Kidney epithelial cell (primary cell): Measurements from ENCODE around the gene SPATA46. TPM values are rescaled to one million over a fixed set of nuclear protein-coding genes. Genes with fewer than 3 reads are reported as not detected.

Source experiments
- DNase-seq: peaks from one replicate; pipeline ENCODE4 v3.0.0-alpha.2; 2010; ENCODE audit warnings: low read depth
- H3K27me3 ChIP-seq: 2 replicates; pipeline ENCODE4 v1.6.0; 2011; ENCODE audit warnings: low read length; ENCODE audit not compliant: control insufficient read depth, insufficient read depth
- H3K36me3 ChIP-seq: 2 replicates; pipeline ENCODE4 v1.5.1; 2011; ENCODE audit warnings: low read length; ENCODE audit not compliant: control insufficient read depth, insufficient read depth
- H3K4me3 ChIP-seq: 2 replicates; pipeline ENCODE4 v1.5.1; 2011; ENCODE audit warnings: low read depth, mild to moderate bottlenecking, control low read depth, low read length
- total RNA-seq: library from RNA; depleted of rRNA; stranded (reverse); fragments of >200 nt; gene quantifications from 2 replicates; pipeline ENCODE4 v1.2.3, GENCODE V29; 2015
- TF ChIP-seq, protein P1 (sequence below): IDR thresholded peaks from 2 replicates; pipeline ENCODE4 v1.5.1; 2011; ENCODE audit warnings: mild to moderate bottlenecking, moderate library complexity, low read length, control low read depth, inconsistent platforms; ENCODE audit not compliant: insufficient read depth, poor library complexity, severe bottlenecking

SPATA46 gene
- total RNA-seq, 1 donor from 2014 or later = not detected

DNA sequence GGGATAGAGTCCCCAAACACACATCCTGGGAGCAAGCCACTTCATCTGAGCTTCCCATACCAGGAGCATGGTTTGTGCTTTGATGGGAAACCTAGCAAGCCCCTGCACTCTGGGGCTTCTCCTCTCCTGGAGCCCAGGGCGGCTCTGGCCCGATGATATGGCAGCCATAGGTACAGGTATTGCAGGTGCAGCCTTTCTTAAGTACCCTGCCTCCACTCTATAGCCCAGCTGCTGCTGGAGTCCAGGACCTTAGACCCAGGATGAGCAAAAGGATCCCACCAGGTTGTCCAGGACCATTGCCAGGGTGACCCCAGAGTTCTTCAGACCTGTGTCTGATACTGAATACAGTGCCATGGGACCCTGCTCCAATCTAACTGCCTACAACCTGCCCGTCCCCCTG lies 9.0 kb upstream of the SPATA46 start:
- TF ChIP-seq, protein P1, sequence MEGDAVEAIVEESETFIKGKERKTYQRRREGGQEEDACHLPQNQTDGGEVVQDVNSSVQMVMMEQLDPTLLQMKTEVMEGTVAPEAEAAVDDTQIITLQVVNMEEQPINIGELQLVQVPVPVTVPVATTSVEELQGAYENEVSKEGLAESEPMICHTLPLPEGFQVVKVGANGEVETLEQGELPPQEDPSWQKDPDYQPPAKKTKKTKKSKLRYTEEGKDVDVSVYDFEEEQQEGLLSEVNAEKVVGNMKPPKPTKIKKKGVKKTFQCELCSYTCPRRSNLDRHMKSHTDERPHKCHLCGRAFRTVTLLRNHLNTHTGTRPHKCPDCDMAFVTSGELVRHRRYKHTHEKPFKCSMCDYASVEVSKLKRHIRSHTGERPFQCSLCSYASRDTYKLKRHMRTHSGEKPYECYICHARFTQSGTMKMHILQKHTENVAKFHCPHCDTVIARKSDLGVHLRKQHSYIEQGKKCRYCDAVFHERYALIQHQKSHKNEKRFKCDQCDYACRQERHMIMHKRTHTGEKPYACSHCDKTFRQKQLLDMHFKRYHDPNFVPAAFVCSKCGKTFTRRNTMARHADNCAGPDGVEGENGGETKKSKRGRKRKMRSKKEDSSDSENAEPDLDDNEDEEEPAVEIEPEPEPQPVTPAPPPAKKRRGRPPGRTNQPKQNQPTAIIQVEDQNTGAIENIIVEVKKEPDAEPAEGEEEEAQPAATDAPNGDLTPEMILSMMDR = no peak
- no peaks in the 10 kb centered on the region for H3K27me3 ChIP-seq
- H3K4me3 ChIP-seq = no peak overlapping the region
- no peak for DNase-seq
- peaks cover 3% of the 10 kb centered on the region for H3K36me3 ChIP-seq

DNA sequence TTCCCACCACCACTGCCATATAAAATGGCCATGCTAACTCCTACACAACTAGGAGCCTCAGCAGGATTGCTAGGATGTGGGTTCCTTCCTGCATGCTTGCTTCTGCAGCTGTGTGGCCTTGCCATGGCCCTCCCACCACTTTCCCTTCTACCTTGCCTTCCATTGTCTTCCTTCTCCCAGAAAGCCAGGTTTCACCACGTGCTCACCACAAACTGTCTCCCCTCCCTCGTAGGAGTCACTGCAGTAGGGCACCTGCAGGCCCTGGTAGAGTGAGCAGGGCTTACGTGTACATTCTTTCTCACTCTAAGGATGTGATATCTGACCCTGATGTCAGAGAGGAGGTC lies 8.6 kb upstream of the SPATA46 start:
- no peak for DNase-seq
- H3K36me3 ChIP-seq = peaks cover 3% of the 10 kb centered on the region
- no peak overlapping the region for H3K4me3 ChIP-seq
- TF ChIP-seq, protein P1 = no peak
- H3K27me3 ChIP-seq = no peaks in the 10 kb centered on the region

DNA sequence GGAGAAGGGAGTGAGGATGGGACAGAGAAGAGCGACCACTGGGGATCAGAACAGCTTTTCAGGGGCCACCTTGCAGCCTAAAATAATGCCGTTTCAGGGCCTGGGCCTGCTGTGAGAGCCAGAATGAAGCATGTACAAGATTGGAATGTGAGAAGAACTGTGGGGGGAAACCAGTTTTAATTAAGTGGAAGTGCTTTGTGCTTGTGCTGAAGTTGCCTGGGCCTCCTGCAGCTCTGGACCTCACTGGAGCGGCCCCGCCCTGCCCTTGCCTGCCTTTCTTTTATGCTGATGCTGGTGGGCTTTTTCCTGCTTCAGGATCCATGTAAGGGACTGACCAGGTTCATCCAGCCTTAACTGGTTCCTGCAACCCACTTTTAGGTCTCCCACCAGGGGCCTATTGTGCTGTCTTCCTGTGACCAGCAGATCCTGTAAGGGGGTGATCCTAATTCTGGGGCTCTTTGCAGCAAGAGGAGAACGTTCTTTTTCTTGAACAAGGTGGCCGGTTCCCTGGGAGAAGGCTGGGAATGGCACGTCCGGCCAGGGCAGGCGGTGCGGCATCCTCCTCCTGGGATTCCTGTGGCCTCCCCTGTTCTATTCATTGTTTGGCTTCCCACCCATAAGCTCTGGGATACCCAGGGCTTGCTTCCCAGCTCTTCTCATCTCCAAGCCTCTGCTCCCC lies 8.1 kb upstream of the SPATA46 start:
- no peak overlapping the region for H3K4me3 ChIP-seq
- H3K27me3 ChIP-seq = no peaks in the 10 kb centered on the region
- TF ChIP-seq, protein P1 = no peak
- H3K36me3 ChIP-seq = peaks cover 3% of the 10 kb centered on the region
- DNase-seq = no peak

DNA sequence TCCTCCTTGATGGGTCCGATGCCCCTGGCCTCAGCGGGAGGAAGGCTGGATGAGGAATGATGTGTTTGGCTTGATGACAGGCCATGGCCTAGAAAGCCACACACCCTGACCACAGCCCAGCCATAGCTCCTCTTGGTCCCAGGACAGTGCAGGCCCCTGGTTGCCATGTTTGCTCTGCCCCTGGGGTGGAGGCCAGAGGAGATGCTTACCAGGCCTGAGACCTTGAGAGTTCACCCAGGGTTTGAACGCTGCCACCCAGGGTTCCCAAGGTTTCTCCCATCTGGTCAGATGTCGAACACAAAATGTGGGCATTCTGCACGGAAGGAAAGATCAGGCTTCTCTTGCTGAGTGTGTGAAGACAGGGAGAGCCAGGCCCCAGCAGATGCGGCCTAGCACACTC lies 7.5 kb upstream of the SPATA46 start:
- Histone ChIP-seq H3K36me3 (peaks cover 3% of the 10 kb centered on the region), H3K4me3 (no peak overlapping the region), H3K27me3 (no peaks in the 10 kb centered on the region)
- TF ChIP-seq, protein P1 = no peak
- no peak for DNase-seq

DNA sequence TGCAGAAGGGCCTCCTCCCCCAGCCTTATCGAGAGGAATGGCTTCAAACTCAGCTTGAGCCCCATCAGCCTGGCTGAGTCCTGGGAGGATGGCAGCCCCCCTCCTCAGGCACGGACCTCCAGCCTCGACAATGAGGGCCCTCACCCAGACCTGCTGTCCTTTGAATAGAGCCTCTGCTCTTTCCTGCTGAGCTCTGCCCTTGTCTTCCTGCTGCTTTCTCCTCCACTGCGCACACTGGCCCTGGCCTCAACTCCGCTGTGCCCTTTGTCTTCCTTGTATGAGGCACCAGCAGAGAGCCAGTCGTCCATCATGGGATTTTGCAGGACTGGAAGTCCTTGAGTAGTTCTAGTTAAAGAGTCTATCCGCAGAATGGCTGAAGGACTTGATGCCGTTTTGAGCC lies 6.9 kb upstream of the SPATA46 start:
- no peaks in the 10 kb centered on the region for H3K27me3 ChIP-seq
- TF ChIP-seq, protein P1 = no peak
- DNase-seq = no peak
- peaks cover 3% of the 10 kb centered on the region for H3K36me3 ChIP-seq
- H3K4me3 ChIP-seq = no peak overlapping the region

DNA sequence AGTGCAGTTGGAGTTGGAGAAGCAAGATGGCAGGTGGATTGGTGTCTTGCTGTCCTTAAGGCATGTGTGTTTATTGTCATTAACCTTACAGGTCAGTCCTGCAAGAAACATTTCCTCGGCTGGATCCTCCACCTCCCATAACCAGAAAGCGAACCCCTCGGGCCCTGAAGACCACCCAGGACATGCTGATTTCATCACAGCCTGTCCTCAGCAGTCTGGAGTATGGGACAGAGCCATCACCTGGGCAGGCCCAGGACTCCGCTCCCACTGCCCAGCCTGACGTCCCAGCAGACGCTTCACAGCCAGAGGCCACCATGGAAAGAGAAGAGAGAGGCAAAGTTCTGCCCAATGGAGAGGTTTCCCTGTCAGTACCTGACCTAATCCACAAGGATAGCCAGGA lies 6.4 kb upstream of the SPATA46 start:
- H3K36me3 ChIP-seq = peaks cover 3% of the 10 kb centered on the region
- DNase-seq = no peak

More for the DNA sequence above, 6.4 kb upstream of the SPATA46 start:
- TF ChIP-seq, protein P1 = no peak
- no peaks in the 10 kb centered on the region for H3K27me3 ChIP-seq
- no peak overlapping the region for H3K4me3 ChIP-seq
